PC-9 (cell line): ENCODE data around the gene MYO1B. TPM values are rescaled to one million over a fixed set of nuclear protein-coding genes. Genes with fewer than 3 reads are reported as not detected.

Experiments used
- BruUV-seq: library from RNA; stranded (reverse); fragments of 400-500 nt; replicated peaks from 2 replicates; lab custom pipeline; 2021; lab: Mats Ljungman, UMichigan
- CTCF ChIA-PET: fragments of 300-600 bp; sonication (Branson Sonifier 250); formaldehyde crosslinking; loops from one replicate; lab custom pipeline; 2022; ENCODE audit warnings: antibody characterized with exemption; lab: Charles Lee
- POLR2A ChIA-PET: fragments of 300-600 bp; sonication (Branson Sonifier 250); formaldehyde crosslinking; loops from one replicate; lab custom pipeline; 2022; ENCODE audit warnings: antibody characterized with exemption; ENCODE audit not compliant: unreplicated experiment; lab: Charles Lee
- DNase-seq, 2 experiments: peaks; one replicate each; pipeline versions ENCODE4 v3.0.0 to v3.0.0-alpha.2; 2015 to 2022; ENCODE audit warnings: mixed read lengths in 1 of 2
- H2AFZ ChIP-seq: fragments of 200-600 bp; sonication (generic); 2 replicates; pipeline ENCODE4 v1.8.1; 2017; ENCODE audit warnings: antibody characterized with exemption
- H3F3A ChIP-seq: fragments of 200-600 bp; sonication (generic); 2 replicates; pipeline ENCODE4 v1.8.1; 2017; ENCODE audit warnings: antibody characterized with exemption, mild to moderate bottlenecking, low read depth; ENCODE audit not compliant: insufficient read depth
- H3K27ac ChIP-seq: fragments of 200-600 bp; sonication (generic); 2 replicates; pipeline ENCODE4 v1.6.1; 2016; ENCODE audit warnings: mixed run types
- H3K27me3 ChIP-seq: fragments of 200-600 bp; sonication (generic); 2 replicates; pipeline ENCODE4 v1.6.1; 2016; ENCODE audit warnings: low read depth, mixed run types; ENCODE audit not compliant: insufficient read depth
- H3K36me3 ChIP-seq: fragments of 200-600 bp; sonication (generic); 2 replicates; pipeline ENCODE4 v1.6.1; 2016; ENCODE audit warnings: low read depth, mixed run types
- H3K4me1 ChIP-seq: fragments of 200-600 bp; sonication (generic); replicated peaks from 2 replicates; pipeline ENCODE4 v1.6.1; 2016; ENCODE audit warnings: mixed run types; ENCODE audit not compliant: insufficient read depth
- H3K4me2 ChIP-seq: fragments of 200-600 bp; sonication (generic); 2 replicates; pipeline ENCODE4 v1.6.1; 2017; ENCODE audit warnings: mixed run types
- H3K4me3 ChIP-seq: fragments of 200-600 bp; sonication (generic); 2 replicates; pipeline ENCODE4 v1.6.1; 2016; ENCODE audit warnings: mixed run types
- H3K79me2 ChIP-seq: fragments of 200-600 bp; sonication (generic); 2 replicates; pipeline ENCODE4 v1.6.1; 2017; ENCODE audit warnings: low read depth, mixed run types
- H3K9me2 ChIP-seq: fragments of 200-600 bp; sonication (generic); 2 replicates; pipeline ENCODE4 v1.8.1; 2017; ENCODE audit warnings: mild to moderate bottlenecking; ENCODE audit not compliant: insufficient read depth
- H3K9me3 ChIP-seq: fragments of 200-600 bp; sonication (generic); 2 replicates; pipeline ENCODE4 v1.8.1; 2016; ENCODE audit warnings: low read depth; ENCODE audit not compliant: insufficient read depth
- H4K20me1 ChIP-seq: fragments of 200-600 bp; sonication (generic); 2 replicates; pipeline ENCODE4 v1.8.1; 2017; ENCODE audit not compliant: insufficient read depth
- EZH2 ChIP-seq: fragments of 200-600 bp; sonication (generic); IDR thresholded peaks from 2 replicates; pipeline ENCODE4 v1.8.0; 2017; ENCODE audit warnings: antibody characterized with exemption, low read depth
- intact Hi-C: fragments of 100-400 bp; cut with micrococcal nuclease; formaldehyde crosslinking; loops from one replicate; pipeline ENCODE4 v1.10.0; 2022; ENCODE audit not compliant: unreplicated experiment
- total RNA-seq: library from RNA; stranded (reverse); gene quantifications from 2 replicates; pipeline ENCODE4 v1.2.3, GENCODE V29; 2021
- TF ChIP-seq, protein P1 (sequence below): fragments of 200-600 bp; sonication (generic); conservative IDR thresholded peaks from 2 replicates; pipeline ENCODE4 v1.6.1; 2017; ENCODE audit warnings: mixed run types, antibody characterized with exemption, mild to moderate bottlenecking, moderate library complexity

The MYO1B gene
- total RNA-seq, 1 experiment from 2014 or later = 55.0 TPM

DNA sequence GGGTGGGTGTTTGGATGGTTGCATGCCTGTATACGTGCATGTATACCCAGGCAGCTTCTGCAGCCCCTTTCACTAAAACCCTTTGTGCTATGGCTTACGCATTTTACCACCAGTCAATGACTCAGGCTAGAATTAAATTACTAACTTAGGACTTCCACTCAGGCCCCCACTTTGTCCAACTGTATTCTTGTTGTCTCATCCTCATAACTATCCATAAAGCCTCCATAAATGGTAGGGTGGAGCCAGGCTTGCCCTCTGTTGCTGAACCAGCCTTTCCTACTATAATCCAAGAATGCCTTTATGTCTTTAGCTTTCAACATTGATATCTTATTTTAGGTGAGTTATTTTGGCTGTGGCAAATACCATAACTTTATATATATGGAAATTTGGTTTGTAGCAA lies 119.9 kb downstream of the MYO1B start:
- ChIA-PET CTCF (interaction anchor here (0.6 kb wide), 1 partner anchor 148 kb away, joined by 3 read pairs; no protein-coding TSS in a partner anchor), POLR2A (no interaction called here)
- no TSS peak for BruUV-seq
- intact Hi-C loops = no loop called here
- Histone ChIP-seq H3F3A (0 out of 2 replicates have a peak, but pooled peaks cover 3% of the 10 kb centered on the region), H3K27ac (peak overlapping the region; percentile 50; the same call in 1 of the 2 replicates), H3K4me1 (0 out of 2 replicates have a peak, but pooled peaks cover 7% of the 10 kb centered on the region), H2AFZ (no peak overlapping the region), H3K4me3 (no peak overlapping the region), H3K36me3 (no peaks in the 10 kb centered on the region), H3K9me3 (no peaks in the 10 kb centered on the region), H3K79me2 (no peaks in the 10 kb centered on the region), H3K9me2 (no peaks in the 10 kb centered on the region), H3K4me2 (no peak overlapping the region), H3K27me3 (no peaks in the 10 kb centered on the region), H4K20me1 (no peaks in the 10 kb centered on the region)
- TF ChIP-seq, protein P1, sequence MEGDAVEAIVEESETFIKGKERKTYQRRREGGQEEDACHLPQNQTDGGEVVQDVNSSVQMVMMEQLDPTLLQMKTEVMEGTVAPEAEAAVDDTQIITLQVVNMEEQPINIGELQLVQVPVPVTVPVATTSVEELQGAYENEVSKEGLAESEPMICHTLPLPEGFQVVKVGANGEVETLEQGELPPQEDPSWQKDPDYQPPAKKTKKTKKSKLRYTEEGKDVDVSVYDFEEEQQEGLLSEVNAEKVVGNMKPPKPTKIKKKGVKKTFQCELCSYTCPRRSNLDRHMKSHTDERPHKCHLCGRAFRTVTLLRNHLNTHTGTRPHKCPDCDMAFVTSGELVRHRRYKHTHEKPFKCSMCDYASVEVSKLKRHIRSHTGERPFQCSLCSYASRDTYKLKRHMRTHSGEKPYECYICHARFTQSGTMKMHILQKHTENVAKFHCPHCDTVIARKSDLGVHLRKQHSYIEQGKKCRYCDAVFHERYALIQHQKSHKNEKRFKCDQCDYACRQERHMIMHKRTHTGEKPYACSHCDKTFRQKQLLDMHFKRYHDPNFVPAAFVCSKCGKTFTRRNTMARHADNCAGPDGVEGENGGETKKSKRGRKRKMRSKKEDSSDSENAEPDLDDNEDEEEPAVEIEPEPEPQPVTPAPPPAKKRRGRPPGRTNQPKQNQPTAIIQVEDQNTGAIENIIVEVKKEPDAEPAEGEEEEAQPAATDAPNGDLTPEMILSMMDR = no peak
- TF ChIP-seq EZH2 = no peak
- no peak for DNase-seq

DNA sequence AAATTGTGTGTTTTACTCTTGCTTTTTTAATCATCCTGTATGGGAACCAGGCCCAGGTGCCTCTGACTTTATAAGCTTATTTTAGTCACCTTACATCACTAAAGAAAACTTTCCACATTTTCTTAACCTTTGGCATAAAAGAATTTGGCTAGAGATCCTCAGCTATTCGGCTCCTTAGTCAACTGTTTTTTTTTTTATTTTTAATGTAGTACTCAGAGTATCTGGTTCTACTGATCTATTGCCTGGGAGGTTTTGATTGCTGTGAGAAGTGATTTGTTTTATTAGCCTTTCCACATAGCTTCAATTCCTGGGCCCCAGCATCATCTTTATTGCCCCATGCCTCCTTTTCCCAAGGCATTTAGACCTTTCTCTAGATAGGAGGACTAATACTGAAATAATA lies 121.0 kb downstream of the MYO1B start:
- CTCF ChIA-PET = no interaction called here
- Histone ChIP-seq H3K9me3 (no peaks in the 10 kb centered on the region), H4K20me1 (no peaks in the 10 kb centered on the region), H2AFZ (no peak overlapping the region), H3K9me2 (no peaks in the 10 kb centered on the region), H3K4me3 (no peak overlapping the region), H3K27me3 (no peaks in the 10 kb centered on the region), H3K27ac (peak overlapping the region; percentile 50), H3K79me2 (no peaks in the 10 kb centered on the region), H3K4me1 (0 out of 2 replicates have a peak, but pooled peaks cover 7% of the 10 kb centered on the region), H3F3A (0 out of 2 replicates have a peak, but pooled peaks cover 3% of the 10 kb centered on the region), H3K4me2 (no peak overlapping the region), H3K36me3 (no peaks in the 10 kb centered on the region)
- TF ChIP-seq, protein P1 = no peak
- no peak for TF ChIP-seq EZH2
- BruUV-seq = no TSS peak
- POLR2A ChIA-PET = no interaction called here
- intact Hi-C loops = no loop called here
- DNase-seq = peak in 1 of 2 experiments; percentile 76

DNA sequence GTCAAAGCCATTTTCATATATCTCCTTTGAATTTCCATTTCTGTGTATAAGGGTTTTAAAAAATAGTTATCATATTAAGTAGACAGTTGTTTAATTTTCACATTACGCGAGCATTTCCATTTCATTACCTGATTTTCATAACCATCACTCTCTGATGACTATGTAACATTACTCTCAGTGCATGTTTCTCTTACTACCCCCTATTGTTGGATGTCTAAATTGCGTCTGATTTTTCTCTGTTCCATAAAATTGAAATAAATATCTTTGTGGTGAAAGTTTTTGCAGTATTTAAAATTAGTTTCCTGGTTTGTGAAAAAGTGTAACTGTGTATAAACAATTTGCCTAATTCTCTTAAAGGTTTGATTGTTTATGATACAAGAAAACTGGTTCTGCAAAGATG lies 123.8 kb downstream of the MYO1B start:
- Histone ChIP-seq H3K27me3 (no peaks in the 10 kb centered on the region), H3K4me1 (0 out of 2 replicates have a peak, but pooled peaks cover 7% of the 10 kb centered on the region), H3F3A (0 out of 2 replicates have a peak, but pooled peaks cover 3% of the 10 kb centered on the region), H3K9me2 (no peaks in the 10 kb centered on the region), H3K9me3 (no peaks in the 10 kb centered on the region), H3K4me2 (no peak overlapping the region), H2AFZ (no peak overlapping the region), H3K36me3 (no peaks in the 10 kb centered on the region), H3K27ac (no peak overlapping the region), H4K20me1 (no peaks in the 10 kb centered on the region), H3K4me3 (no peak overlapping the region), H3K79me2 (no peaks in the 10 kb centered on the region)
- ChIA-PET CTCF (interaction anchor here (0.6 kb wide), 1 partner anchor 97 kb away, joined by 3 read pairs; no protein-coding TSS in a partner anchor), POLR2A (no interaction called here)
- intact Hi-C loops = no loop called here
- no peak for TF ChIP-seq EZH2
- TF ChIP-seq, protein P1 = peak; percentile 38
- no peak for DNase-seq
- BruUV-seq = no TSS peak
